Prostate gland (tissue), 2 donors: Measurements from ENCODE around the gene PPFIA4.

Experiments
- CTCF ChIP-seq, 4 experiments: fragments of 200-600 bp in 2 of 4; fragments of 450-650 bp in 2 of 4; sonication (generic) in 2 of 4; IDR thresholded peaks; 1 replicate in 3 of 4; 2 replicates in 1 of 4; pipeline ENCODE4 v1.5.1; 2016 to 2019; ENCODE audit warnings: antibody characterized with exemption in 4 of 4, mild to moderate bottlenecking in 2 of 4, moderate library complexity in 2 of 4
- POLR2A ChIP-seq: fragments of 450-650 bp; IDR thresholded peaks from one replicate; pipeline ENCODE4 v1.6.1; 2016; ENCODE audit warnings: antibody characterized with exemption, mild to moderate bottlenecking

DNA sequence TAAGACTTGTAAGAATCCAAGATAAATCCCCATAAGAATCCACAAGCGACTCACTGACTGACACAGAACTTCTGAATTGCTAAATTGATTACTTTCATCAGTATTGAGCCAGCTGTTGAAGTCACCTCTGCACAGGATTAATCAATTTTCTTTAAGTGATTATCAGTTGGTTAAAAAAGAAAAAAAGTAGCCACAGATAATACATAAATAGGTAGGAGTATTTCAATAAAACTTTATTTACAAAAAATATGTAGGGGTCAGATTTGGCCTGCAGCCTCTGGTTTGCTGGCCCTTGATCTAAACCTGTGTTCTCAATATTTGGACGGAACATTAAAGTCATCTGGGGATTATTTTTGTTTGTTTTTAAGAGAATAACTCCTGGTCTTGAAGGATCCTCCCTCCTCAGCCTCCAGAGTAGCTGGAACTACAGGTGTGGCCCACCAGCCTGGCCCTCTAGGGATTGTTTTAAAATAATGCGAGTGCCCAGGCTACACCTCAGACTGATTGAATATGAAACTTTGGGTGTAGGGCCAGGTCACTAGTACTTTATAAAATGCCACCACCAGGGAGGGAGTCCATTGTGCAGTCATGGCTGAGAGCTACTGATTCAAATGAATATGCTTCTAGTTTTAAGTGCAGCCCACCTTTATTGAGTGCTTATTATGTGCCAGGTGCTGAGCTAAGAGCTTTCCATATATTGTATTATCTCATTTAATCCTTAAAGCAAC is 25.9 kb upstream of the PPFIA4 start:
- no peak for TF ChIP-seq CTCF (IDR thresholded peaks at IDR 0.05)
- TF ChIP-seq POLR2A = no peak
